ENCODE data around the gene RCOR1. TPM values are rescaled to one million over a fixed set of nuclear protein-coding genes. Genes with fewer than 3 reads are reported as not detected.
"Not testable (repeated sequence)": the region's sequence is repeated elsewhere in the genome, so short reads cannot be mapped to it uniquely, and the experiment has no call there.

The RCOR1 gene
- total RNA-seq, 4 donors from 2014 or later = 3.3 to 40.0 (median 19.7) TPM

DNA sequence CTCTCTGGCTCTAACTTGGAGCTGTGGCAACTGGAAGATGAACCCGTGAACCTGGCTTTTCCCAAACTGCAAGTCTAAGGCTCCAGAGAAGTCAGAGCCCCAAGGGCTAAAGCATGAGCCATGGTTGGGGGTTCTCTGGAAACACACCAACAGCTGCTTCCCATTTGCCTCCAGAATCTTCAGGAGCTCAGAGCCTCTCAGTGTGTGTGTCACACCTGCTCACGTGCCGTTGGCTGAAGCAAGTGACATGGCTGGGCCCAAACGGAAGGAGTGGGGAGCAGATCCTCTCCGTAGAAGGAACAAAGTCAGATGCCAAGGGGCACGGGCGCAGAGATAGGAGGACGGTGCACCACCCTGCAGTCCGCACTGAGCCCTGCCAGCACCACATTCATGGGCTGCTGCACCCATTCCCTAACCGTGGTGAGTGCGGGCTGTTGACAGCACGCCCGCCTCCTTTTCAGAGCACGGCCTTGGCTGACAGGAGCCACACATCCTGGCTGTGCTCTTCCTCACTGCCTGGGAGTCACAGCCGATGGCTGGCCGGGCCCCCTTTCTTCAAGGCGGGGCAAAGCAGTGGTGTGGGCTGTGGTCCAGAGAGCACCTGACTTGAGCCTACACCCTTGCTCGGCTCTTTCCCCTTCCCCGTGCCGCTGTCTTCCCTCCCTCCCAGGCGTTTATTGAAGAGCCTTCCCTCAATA lies 168.2 kb downstream of the RCOR1 start:
- Histone ChIP-seq H3K4me1 (no peaks in the 10 kb centered on the region), H3K27me3 (no peaks in the 10 kb centered on the region), H3K36me3 (no peaks in the 10 kb centered on the region), H3K9me3 (no peaks in the 10 kb centered on the region), H3K4me3 (no peak overlapping the region), H3K27ac (no peak overlapping the region)
- DNase-seq = no peak
- intact Hi-C loops (cut with DNase I; ENCODE audit: low total_unique reads) = no loop called here
- no peak for TF ChIP-seq POLR2A (IDR thresholded peaks at IDR 0.05)
- TF ChIP-seq, protein P1, sequence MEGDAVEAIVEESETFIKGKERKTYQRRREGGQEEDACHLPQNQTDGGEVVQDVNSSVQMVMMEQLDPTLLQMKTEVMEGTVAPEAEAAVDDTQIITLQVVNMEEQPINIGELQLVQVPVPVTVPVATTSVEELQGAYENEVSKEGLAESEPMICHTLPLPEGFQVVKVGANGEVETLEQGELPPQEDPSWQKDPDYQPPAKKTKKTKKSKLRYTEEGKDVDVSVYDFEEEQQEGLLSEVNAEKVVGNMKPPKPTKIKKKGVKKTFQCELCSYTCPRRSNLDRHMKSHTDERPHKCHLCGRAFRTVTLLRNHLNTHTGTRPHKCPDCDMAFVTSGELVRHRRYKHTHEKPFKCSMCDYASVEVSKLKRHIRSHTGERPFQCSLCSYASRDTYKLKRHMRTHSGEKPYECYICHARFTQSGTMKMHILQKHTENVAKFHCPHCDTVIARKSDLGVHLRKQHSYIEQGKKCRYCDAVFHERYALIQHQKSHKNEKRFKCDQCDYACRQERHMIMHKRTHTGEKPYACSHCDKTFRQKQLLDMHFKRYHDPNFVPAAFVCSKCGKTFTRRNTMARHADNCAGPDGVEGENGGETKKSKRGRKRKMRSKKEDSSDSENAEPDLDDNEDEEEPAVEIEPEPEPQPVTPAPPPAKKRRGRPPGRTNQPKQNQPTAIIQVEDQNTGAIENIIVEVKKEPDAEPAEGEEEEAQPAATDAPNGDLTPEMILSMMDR (IDR thresholded peaks at IDR 0.05) = no peak

DNA sequence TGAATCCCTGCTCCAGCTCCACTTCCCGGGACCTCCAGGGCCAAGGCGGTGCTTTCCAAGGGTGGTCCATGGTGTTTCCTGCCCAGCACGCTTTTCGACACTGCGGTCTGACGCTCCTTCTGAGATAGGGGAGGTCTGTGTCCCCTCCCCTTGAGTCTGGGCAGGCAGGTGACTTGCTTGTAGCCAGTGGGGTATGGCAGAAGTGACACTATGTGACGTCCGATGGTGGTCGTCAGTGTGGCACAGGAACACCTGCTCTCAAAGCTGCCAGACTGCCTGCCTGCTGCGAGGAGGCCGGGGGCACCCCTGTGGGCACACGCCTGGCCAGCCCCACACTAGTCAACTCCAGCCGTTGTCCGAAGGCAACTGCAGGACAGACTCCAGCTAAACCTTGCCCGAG lies 168.8 kb downstream of the RCOR1 start:
- TF ChIP-seq POLR2A (IDR thresholded peaks at IDR 0.05) = no peak
- Histone ChIP-seq H3K9me3 (no peaks in the 10 kb centered on the region), H3K27me3 (no peaks in the 10 kb centered on the region), H3K27ac (no peak overlapping the region), H3K36me3 (no peaks in the 10 kb centered on the region), H3K4me3 (no peak overlapping the region), H3K4me1 (no peaks in the 10 kb centered on the region)
- intact Hi-C loops (cut with DNase I; ENCODE audit: low total_unique reads) = no loop called here
- no peak for DNase-seq

DNA sequence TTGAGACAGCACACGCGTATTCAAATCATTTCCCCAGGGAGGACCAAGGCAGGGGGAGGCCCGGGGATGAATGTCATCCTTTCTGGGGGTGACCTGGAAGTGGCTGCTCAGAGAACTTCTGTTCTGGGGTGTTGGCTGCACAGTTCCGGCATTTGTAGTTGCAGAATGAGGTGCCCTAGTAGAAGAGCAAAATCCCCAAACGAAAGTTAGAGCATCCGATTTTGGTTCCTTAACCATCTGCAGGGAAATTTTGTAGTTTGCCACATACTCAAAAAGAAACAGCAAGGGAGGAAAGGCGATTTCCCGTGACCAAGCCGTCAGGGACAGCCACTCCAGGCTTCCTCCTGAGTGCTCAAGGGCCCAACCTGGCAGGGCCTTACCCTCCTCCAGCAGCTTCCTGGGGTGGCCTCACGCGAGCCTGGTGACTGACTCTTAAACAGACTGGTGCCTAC lies 171.8 kb downstream of the RCOR1 start:
- Histone ChIP-seq H3K4me3 (no peak overlapping the region), H3K27ac (no peak overlapping the region), H3K9me3 (no peaks in the 10 kb centered on the region), H3K27me3 (no peaks in the 10 kb centered on the region), H3K36me3 (no peaks in the 10 kb centered on the region), H3K4me1 (no peaks in the 10 kb centered on the region)
- no peak for DNase-seq
- intact Hi-C loops (cut with DNase I; ENCODE audit: low total_unique reads) = no loop called here
- TF ChIP-seq POLR2A (IDR thresholded peaks at IDR 0.05) = no peak
- TF ChIP-seq, protein P1 (IDR thresholded peaks at IDR 0.05) = no peak

DNA sequence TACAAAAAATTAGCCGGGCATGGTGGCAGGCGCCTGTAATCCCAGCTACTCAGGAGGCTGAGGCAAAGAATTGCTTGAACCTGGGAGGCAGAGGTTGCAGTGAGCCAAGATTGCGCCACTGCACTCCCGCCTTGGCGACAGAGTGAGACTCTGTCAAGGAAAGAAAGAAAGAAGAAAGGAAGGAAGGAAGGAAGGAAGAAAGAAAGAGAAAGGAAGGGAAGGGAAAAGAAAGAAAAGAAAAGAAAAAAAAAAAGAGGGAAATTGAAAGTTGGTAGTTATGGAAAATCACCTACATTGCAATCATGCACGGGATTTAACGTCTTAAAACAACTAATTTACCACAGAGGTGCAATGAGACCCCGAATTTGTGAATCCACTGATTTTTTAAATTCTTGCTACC lies 173.3 kb downstream of the RCOR1 start:
- H3K4me1 ChIP-seq; H3K27ac ChIP-seq; DNase-seq; H3K27me3 ChIP-seq; H3K9me3 ChIP-seq; H3K36me3 ChIP-seq; H3K4me3 ChIP-seq; intact Hi-C loops (cut with DNase I; ENCODE audit: low total_unique reads): not testable (repeated sequence)

DNA sequence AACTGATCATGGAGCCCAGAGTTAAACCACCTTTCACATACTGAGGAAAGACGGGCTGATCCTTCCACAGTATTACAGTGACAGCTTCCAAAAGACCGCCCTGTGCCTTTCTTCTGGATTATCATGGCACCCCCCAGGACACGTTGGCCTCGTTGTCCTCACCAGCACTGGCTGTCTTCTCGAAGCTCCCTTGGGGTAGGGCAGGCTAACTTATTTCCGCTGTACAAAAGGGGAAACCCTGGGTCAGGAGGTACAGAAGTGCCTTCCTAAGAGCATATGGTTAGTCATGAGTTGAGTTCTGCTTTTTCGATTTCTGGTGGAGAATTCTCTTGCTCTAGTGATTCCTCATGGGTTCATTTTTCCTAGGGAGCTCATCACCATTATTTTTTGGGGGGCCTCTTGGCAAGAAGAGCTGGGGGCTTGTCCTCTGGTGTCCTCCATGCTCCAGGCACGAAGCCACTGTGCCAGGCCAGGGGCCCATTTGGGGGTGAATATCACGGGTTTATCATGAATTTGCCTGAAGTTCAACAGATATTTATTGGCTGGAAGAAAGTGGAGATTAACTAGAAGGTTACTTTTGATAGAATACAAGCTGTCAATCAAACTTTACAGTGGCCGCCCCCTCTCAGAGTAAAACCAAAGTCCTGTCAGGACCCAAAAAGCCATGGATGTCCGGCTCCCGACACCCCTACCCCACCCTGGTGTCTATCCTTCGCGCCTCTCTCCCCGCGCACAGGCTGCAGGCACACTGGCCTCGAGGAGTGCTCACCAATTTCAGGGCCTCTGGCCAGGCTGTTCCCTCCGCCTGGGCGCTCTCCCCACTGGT lies 176.0 kb downstream of the RCOR1 start:
- no peak for DNase-seq
- H3K4me1 ChIP-seq = no peaks in the 10 kb centered on the region

DNA sequence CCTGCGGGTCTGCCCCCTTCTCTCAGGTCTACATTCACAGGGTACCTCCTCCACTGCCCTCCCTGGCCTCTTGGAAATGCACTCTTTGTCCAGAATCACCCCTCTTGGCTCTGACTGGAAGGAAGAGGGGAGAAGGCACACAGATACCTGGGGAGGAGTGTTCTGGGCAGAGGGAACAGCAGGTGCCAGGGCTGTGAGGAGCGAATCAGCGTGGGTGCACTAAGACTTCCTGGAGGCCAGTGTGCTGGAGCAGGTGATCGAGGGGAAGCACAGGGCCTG lies 176.5 kb downstream of the RCOR1 start:
- intact Hi-C loops (cut with DNase I; ENCODE audit: low total_unique reads) = no loop called here
- Histone ChIP-seq H3K27ac (no peak overlapping the region), H3K27me3 (no peaks in the 10 kb centered on the region), H3K4me1 (no peaks in the 10 kb centered on the region), H3K9me3 (no peaks in the 10 kb centered on the region), H3K4me3 (no peak overlapping the region), H3K36me3 (no peaks in the 10 kb centered on the region)
- TF ChIP-seq POLR2A (IDR thresholded peaks at IDR 0.05) = no peak
- TF ChIP-seq, protein P1 (IDR thresholded peaks at IDR 0.05) = no peak
- DNase-seq = no peak

More for the DNA sequence above, 176.0 kb downstream of the RCOR1 start:
- TF ChIP-seq, protein P1 (IDR thresholded peaks at IDR 0.05) = no peak
- TF ChIP-seq POLR2A (IDR thresholded peaks at IDR 0.05) = no peak
- H3K27ac ChIP-seq = no peak overlapping the region
- intact Hi-C loops (cut with DNase I; ENCODE audit: low total_unique reads) = no loop called here
- no peaks in the 10 kb centered on the region for H3K36me3 ChIP-seq
- no peaks in the 10 kb centered on the region for H3K27me3 ChIP-seq
- no peaks in the 10 kb centered on the region for H3K9me3 ChIP-seq
- H3K4me3 ChIP-seq = no peak overlapping the region
